Neuron (in vitro differentiated cells): ENCODE data around the gene SORBS1.
"Not testable (repeated sequence)": the region's sequence is repeated elsewhere in the genome, so short reads cannot be mapped to it uniquely, and the experiment has no call there.

Source experiments
- H2AFZ ChIP-seq: one replicate; pipeline ENCODE4 v1.6.1; 2013; ENCODE audit warnings: low read depth, mild to moderate bottlenecking, inconsistent platforms, low read length, moderate library complexity
- H3K27me3 ChIP-seq: one replicate; pipeline ENCODE4 v1.6.1; 2013; ENCODE audit warnings: low read length; ENCODE audit not compliant: insufficient read depth
- H3K36me3 ChIP-seq: one replicate; pipeline ENCODE4 v1.6.1; 2013; ENCODE audit warnings: low read length; ENCODE audit not compliant: insufficient read depth
- H3K4me1 ChIP-seq: one replicate; pipeline ENCODE4 v1.6.1; 2013; ENCODE audit warnings: low read length; ENCODE audit not compliant: insufficient read depth
- H3K4me3 ChIP-seq: 2 replicates; pipeline ENCODE4 v1.5.1; 2013; ENCODE audit warnings: mild to moderate bottlenecking, low read length, moderate library complexity
- H3K9me3 ChIP-seq: one replicate; pipeline ENCODE4 v1.6.1; 2013; ENCODE audit warnings: low read length

The SORBS1 gene

GRCh38 chr10:95478185-95478584, 83.0 kb downstream of the SORBS1 start:
- Histone ChIP-seq H3K9me3 (no peaks in the 10 kb centered on the region), H3K4me1 (peaks cover 49% of the 10 kb centered on the region), H3K4me3 (no peak overlapping the region), H2AFZ (no peak overlapping the region), H3K27me3 (no peaks in the 10 kb centered on the region), H3K36me3 (no peaks in the 10 kb centered on the region)

- Histone ChIP-seq H3K4me1 (peaks cover 49% of the 10 kb centered on the region), H2AFZ (no peak overlapping the region), H3K4me3 (no peak overlapping the region), H3K9me3 (no peaks in the 10 kb centered on the region), H3K36me3 (no peaks in the 10 kb centered on the region), H3K27me3 (no peaks in the 10 kb centered on the region)
These were observed 84.0 kb downstream of the SORBS1 start for GRCh38 chr10:95477175-95477520.

DNA sequence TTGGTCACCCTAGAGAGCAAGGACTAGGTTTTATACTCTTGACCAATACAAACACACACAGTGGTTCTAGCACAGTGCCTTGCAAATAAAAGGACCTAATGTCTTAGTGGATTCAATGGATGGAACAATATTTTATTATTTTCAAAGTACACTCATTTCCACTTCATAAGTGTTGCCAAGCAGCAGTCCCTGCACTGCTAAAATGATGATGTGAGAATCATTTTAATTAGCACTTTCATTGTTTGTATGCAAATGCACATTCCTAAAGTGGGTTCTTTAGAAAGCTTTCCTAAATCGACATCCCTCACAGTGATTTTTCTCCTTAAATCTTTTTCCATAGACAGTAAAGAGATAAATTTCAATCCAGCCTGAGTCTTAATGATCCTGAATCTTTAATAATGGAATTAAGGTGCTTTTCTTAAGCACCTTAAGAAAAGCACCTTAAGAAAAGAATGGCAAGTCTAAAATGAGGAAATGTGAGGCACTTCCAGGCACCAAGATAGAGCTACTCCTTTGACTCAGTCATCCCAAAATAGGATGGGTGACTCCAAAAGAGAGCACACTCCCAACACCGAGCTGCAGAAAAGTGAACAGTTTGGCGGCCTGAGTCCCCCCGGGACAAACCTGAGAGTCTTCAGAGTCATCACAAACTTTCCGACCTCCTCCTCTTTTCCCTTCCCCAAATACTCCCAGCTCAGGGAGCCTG, 84.5 kb downstream of the SORBS1 start:
- no peaks in the 10 kb centered on the region for H3K36me3 ChIP-seq
- no peaks in the 10 kb centered on the region for H3K27me3 ChIP-seq
- H2AFZ ChIP-seq, result no peak overlapping the region
- H3K9me3 ChIP-seq, result no peaks in the 10 kb centered on the region
- H3K4me1 ChIP-seq, result peaks cover 49% of the 10 kb centered on the region
- H3K4me3 ChIP-seq, result no peak overlapping the region

GRCh38 chr10:95475827-95476468, 85.2 kb downstream of the SORBS1 start:
- Histone ChIP-seq H3K4me1 (peaks cover 49% of the 10 kb centered on the region), H2AFZ (no peak overlapping the region), H3K36me3 (no peaks in the 10 kb centered on the region), H3K4me3 (no peak overlapping the region), H3K27me3 (no peaks in the 10 kb centered on the region), H3K9me3 (no peaks in the 10 kb centered on the region)

- Histone ChIP-seq H3K27me3 (no peaks in the 10 kb centered on the region), H3K9me3 (no peaks in the 10 kb centered on the region), H3K4me1 (peaks cover 49% of the 10 kb centered on the region), H3K4me3 (no peak overlapping the region), H3K36me3 (no peaks in the 10 kb centered on the region), H2AFZ (no peak overlapping the region)
These were observed 86.2 kb downstream of the SORBS1 start for GRCh38 chr10:95475003-95475383.

GRCh38 chr10:95474228-95475002, 86.8 kb downstream of the SORBS1 start:
- H3K4me1 ChIP-seq, result peaks cover 52% of the 10 kb centered on the region
- H3K4me3 ChIP-seq, result no peak overlapping the region
- no peaks in the 10 kb centered on the region for H3K27me3 ChIP-seq
- no peaks in the 10 kb centered on the region for H3K36me3 ChIP-seq
- no peaks in the 10 kb centered on the region for H3K9me3 ChIP-seq
- H2AFZ ChIP-seq, result no peak overlapping the region

DNA sequence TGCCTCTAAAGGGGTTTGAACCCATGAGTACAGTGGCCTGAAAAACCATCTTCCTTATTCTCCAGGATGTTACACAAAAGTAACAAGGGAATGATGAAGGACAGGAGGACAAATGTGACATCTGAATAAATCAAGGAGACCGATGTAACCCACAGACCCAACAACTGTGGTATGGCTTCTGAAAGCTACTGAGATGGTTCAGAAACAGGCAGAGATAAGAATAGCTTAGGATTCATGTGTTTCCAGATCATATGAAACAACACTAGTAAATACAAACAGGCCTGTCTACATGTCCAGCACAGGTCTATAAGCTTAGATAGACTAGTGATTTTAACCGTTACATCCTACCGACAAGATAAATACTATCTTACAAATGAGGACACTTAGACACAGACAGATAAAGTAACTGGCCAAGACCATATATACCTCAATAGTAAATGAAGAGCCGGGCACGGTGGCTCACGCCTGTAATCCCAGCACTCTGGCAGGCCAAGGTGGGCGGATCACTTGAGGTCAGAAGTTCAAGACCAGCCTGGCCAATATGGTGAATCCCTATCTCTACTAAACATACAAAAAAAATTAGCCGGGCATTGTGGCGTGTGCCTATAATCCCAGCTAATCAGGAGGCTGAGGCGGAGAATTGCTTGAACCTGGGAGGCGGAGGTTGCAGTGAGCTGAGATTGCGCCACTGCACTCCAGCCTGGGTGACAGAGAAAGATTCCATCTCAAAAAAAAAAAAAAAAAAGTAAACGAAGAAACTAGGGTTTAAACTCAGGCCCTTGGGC, 88.7 kb downstream of the SORBS1 start:
- Histone ChIP-seq H2AFZ (no peak overlapping the region), H3K36me3 (no peaks in the 10 kb centered on the region), H3K9me3 (no peaks in the 10 kb centered on the region), H3K4me3 (no peak overlapping the region), H3K4me1 (peaks cover 42% of the 10 kb centered on the region), H3K27me3 (no peaks in the 10 kb centered on the region)

DNA sequence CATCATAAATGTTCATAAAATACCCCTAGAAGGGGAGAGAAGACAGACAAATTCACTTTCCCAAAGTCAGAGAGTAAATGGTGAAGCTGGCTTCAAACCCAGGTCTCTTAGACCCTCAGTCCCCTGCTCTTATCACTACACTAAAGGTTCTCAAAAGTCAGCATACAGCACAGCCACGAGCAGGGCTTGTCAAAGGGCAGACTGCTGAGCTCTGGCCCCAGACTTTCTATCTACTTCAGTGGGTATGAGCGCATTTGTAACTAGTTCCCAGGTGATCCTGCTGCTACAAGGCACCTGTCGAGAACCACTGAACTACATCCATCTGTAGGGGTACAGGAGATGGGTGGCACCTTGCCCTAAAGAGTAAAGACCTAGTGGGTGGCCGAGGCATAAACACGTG, 91.5 kb downstream of the SORBS1 start:
- Histone ChIP-seq H2AFZ (no peak overlapping the region), H3K27me3 (no peaks in the 10 kb centered on the region), H3K4me1 (peaks cover 23% of the 10 kb centered on the region), H3K9me3 (no peaks in the 10 kb centered on the region), H3K36me3 (no peaks in the 10 kb centered on the region), H3K4me3 (no peak overlapping the region)

- Histone ChIP-seq H3K36me3 (no peaks in the 10 kb centered on the region), H3K9me3 (no peaks in the 10 kb centered on the region), H3K27me3 (no peaks in the 10 kb centered on the region), H3K4me3 (no peak overlapping the region), H3K4me1 (peaks cover 19% of the 10 kb centered on the region), H2AFZ (no peak overlapping the region)
These were observed 91.9 kb downstream of the SORBS1 start for GRCh38 chr10:95469251-95469650.

DNA sequence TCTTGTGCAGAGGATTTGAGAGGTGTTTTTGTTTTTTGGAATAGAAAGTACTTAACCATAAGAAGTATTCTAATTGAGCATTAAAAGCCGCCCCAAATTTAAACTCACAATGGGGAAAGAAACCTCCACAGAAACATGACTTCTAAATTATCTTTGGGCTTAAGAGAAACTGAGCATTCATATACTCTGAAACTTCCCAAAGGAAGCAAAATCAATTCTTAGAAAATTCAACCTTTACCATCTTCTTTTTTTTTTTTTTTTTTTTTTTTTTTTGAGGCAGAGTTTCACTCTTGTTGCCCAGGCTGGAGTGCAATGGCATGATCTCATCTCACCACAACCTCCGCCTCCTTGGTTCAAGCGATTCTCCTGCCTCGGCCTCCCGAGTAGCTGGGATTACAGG, 93.5 kb downstream of the SORBS1 start:
- not testable (repeated sequence) for H2AFZ ChIP-seq, H3K4me3 ChIP-seq, H3K27me3 ChIP-seq, H3K36me3 ChIP-seq, H3K9me3 ChIP-seq
- H3K4me1 ChIP-seq, result peaks cover 17% of the 10 kb centered on the region

DNA sequence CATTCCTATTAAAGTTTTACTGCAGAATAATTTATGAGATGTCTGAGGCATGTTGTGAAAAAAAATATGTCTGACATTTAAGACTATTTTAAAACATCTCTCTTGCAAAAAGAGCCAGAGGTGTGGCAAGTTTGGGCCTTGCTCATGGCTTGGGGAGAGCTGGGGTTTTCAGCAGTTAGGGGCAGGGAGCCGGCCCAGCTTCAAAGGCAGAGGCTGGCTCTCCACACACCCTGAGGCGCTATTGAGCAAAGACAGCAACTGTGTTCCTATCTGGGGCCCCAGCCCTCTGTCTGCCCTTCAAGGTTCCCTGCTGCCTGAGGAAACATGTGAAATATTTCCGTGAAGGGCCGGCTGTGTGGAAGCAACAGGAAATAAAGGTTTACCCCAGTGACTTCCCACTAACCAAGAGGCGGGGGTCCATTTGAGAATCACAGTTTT, 94.0 kb downstream of the SORBS1 start:
- H3K4me3 ChIP-seq, result no peak overlapping the region
- H3K36me3 ChIP-seq, result no peaks in the 10 kb centered on the region
- H3K9me3 ChIP-seq, result no peaks in the 10 kb centered on the region
- no peaks in the 10 kb centered on the region for H3K27me3 ChIP-seq
- no peak overlapping the region for H2AFZ ChIP-seq
- H3K4me1 ChIP-seq, result peaks cover 17% of the 10 kb centered on the region

GRCh38 chr10:95466436-95466835, 94.7 kb downstream of the SORBS1 start:
- Histone ChIP-seq H3K36me3 (no peaks in the 10 kb centered on the region), H3K9me3 (no peaks in the 10 kb centered on the region), H3K27me3 (no peaks in the 10 kb centered on the region), H3K4me3 (no peak overlapping the region), H2AFZ (no peak overlapping the region), H3K4me1 (peaks cover 19% of the 10 kb centered on the region)

- Histone ChIP-seq H2AFZ (no peak overlapping the region), H3K27me3 (no peaks in the 10 kb centered on the region), H3K4me3 (no peak overlapping the region), H3K36me3 (no peaks in the 10 kb centered on the region), H3K9me3 (no peaks in the 10 kb centered on the region), H3K4me1 (peaks cover 23% of the 10 kb centered on the region)
These were observed 96.9 kb downstream of the SORBS1 start for GRCh38 chr10:95464280-95464679.
